Pancreas (tissue), 10 donors: ENCODE measurements around the gene PAFAH1B1. TPM values are rescaled to one million over a fixed set of nuclear protein-coding genes. Genes with fewer than 3 reads are reported as not detected.

Source experiments
- ATAC-seq, 4 donors: fragments of 200-7000 bp; cut with Tn5 transposase; one replicate each; pipeline versions ENCODE4 v1.8.0 to v1.9.1; 2020; ENCODE audit warnings: mild to moderate bottlenecking in 4 of 4, moderate library complexity in 4 of 4
- DNase-seq, 6 donors: peaks; one replicate each; pipeline ENCODE4 v3.0.0-alpha.2; 2020
- FAIRE-seq: peaks from 2 replicates; lab custom pipeline; 2012; peaks lifted over from hg19 to GRCh38; lab: Jason Lieb, UNC
- H3K27ac ChIP-seq, 4 donors: fragments of 200-600 bp; sonication (generic); 1 replicate in 3 of 4; 2 replicates in 1 of 4; pipeline versions ENCODE4 v1.5.0 to v1.8.0; 2020
- H3K27me3 ChIP-seq, 4 donors: fragments of 200-600 bp; one replicate each; pipeline ENCODE4 v1.8.0; 2021
- H3K36me3 ChIP-seq, 3 donors: fragments of 200-600 bp; sonication (generic) in 1 of 3; one replicate each; pipeline versions ENCODE4 v1.5.0 to v1.8.0; 2020 to 2021
- H3K4me1 ChIP-seq, 3 donors: fragments of 200-600 bp; one replicate each; pipeline ENCODE4 v1.8.0; 2021
- H3K4me3 ChIP-seq, 4 donors: fragments of 200-600 bp; sonication (generic) in 2 of 4; one replicate each; pipeline versions ENCODE4 v1.5.0 to v1.8.0; 2020 to 2021
- H3K9me3 ChIP-seq, 4 donors: fragments of 200-600 bp; one replicate each; pipeline ENCODE4 v1.8.0; 2021
- CTCF ChIP-seq, 4 donors: fragments of 200-600 bp; sonication (generic) in 3 of 4; IDR thresholded peaks; one replicate each; pipeline versions ENCODE4 v1.5.0 to v1.8.0; 2021; ENCODE audit warnings: antibody characterized with exemption in 4 of 4
- WGBS, 2 donors: extraction: QIAGEN DNeasy Blood & Tissue Kit; methylation state at CpG; one replicate each; pipeline ENCODE4 v1.1.7; 2013; 5-methylcytosine and 5-hydroxymethylcytosine counted together
- intact Hi-C, 3 donors: fragments of 100-400 bp; cut with DNase I; formaldehyde crosslinking; loops; one replicate each; pipeline versions ENCODE4 v1.11.1 to v1.14.2; 2022
- microRNA-seq, 2 donors: library from miRNA; unstranded; fragments of <30 nt; microRNA quantifications; one replicate each; pipeline versions ENCODE4 to v1.1.0, GENCODE V29; 2019 to 2020
- polyA plus RNA-seq, 2 donors: library from polyadenylated mRNA; stranded (reverse); fragments of 200-250 nt; gene quantifications; one replicate each; pipeline ENCODE4 v1.2.3, GENCODE V29; 2013
- total RNA-seq, 6 donors: library from RNA; stranded (reverse); fragmentation: NEBNext Ultra II Directional in 4 of 6; extraction: Animal tissue kit (Norgen Biotek cat#: 25700) in 4 of 6; gene quantifications; one replicate each; pipeline versions ENCODE4 v1.2.1 to v1.2.4, GENCODE V29; 2021 to 2023
- donor health status: healthy with polysubstance abuse.
- donor health status: DM: no; HTN: no; CAD: no; lungs with moderate emphysema.
- donor health status: DM: no; HTN: no; CAD: no.
- donor health status: control.
- donor health status: control.
- donor health status: Bipolar disorder and iron deficiency.
- donor health status: DM: yes; HTN: yes; CAD: no.
- donor health status: DM: no; HTN: no; CAD: no.
- donor health status: DM: no; HTN: no; CAD: no.
- donor health status: DM: yes; HTN: yes; CAD: no.

Gene PAFAH1B1
- total and polyA plus RNA-seq, 8 donors: 17.3 to 66.1 (median 34.9) TPM

- H3K4me3 ChIP-seq: peak overlapping the region in 2 of 4 donors; percentile 18 to 25
Observed at GRCh38 chr17:2724784-2725164, 131.3 kb downstream of the PAFAH1B1 start.

GRCh38 chr17:2730764-2731353 is 137.4 kb downstream of the PAFAH1B1 start:
- TF ChIP-seq CTCF (IDR thresholded peaks at IDR 0.05): no peak
- no peak for ATAC-seq

More at GRCh38 chr17:2724784-2725164, 131.3 kb downstream of the PAFAH1B1 start:
- intact Hi-C loops: no loop called here
- no peak for TF ChIP-seq CTCF (IDR thresholded peaks at IDR 0.05)
- no peak overlapping the region for H3K27ac ChIP-seq
- ATAC-seq (peak; percentile 72 to 95 (median 82)), DNase-seq (peak in 4 of 6 donors; percentile 29 to 81 (median 56)), FAIRE-seq (no peak)
- H3K9me3 ChIP-seq: no peaks in the 10 kb centered on the region
- no peaks in the 10 kb centered on the region for H3K4me1 ChIP-seq
- peaks cover 0 to 4% (median 0%) of the 10 kb centered on the region in 4 donors for H3K27me3 ChIP-seq
- no peaks in the 10 kb centered on the region for H3K36me3 ChIP-seq
- 2 to 12% methylated on average over 30 to 40 of the region's 40 CpGs for WGBS, 2 donors

DNA sequence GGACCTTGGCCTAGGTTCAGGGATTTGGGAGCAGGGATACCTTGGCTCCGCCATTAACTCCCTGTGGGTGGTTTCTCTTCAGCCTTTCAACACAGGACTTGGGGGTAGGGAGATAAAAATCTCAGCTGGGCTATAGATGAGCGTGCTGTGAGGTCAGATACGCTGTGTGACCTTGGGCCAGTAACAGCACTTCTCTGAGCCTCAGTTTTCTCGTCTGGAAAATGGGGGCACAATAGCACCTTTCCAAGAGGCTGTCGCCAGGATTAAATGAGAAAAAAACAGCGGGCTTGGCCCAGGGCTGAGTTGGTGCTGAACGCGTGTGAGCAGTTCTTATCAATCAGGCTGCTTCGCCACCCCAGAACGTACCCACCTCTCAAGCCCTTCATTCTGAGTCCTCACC is 138.4 kb downstream of the PAFAH1B1 start:
- ATAC-seq (no peak), DNase-seq (no peak), FAIRE-seq (no peak)
- H3K9me3 ChIP-seq: no peaks in the 10 kb centered on the region
- intact Hi-C loops: no loop called here
- H3K4me3 ChIP-seq: no peak overlapping the region
- H3K4me1 ChIP-seq: no peaks in the 10 kb centered on the region
- peaks cover 0 to 4% (median 0%) of the 10 kb centered on the region in 4 donors for H3K27me3 ChIP-seq
- no peak overlapping the region for H3K27ac ChIP-seq
- H3K36me3 ChIP-seq: no peaks in the 10 kb centered on the region
- 71 to 80% methylated on average over 10 of the region's 10 CpGs for WGBS, 2 donors
- TF ChIP-seq CTCF (IDR thresholded peaks at IDR 0.05): no peak

More at GRCh38 chr17:2730764-2731353, 137.4 kb downstream of the PAFAH1B1 start:
- intact Hi-C loops: no loop called here
- no peaks in the 10 kb centered on the region for H3K9me3 ChIP-seq
- FAIRE-seq (no peak), DNase-seq (no peak)
- H3K27ac ChIP-seq: no peak overlapping the region
- 61 to 72% methylated on average over 17 of the region's 17 CpGs for WGBS, 2 donors
- no peak overlapping the region for H3K4me3 ChIP-seq
- peaks cover 0 to 4% (median 0%) of the 10 kb centered on the region in 4 donors for H3K27me3 ChIP-seq
- no peaks in the 10 kb centered on the region for H3K4me1 ChIP-seq
- no peaks in the 10 kb centered on the region for H3K36me3 ChIP-seq

DNA sequence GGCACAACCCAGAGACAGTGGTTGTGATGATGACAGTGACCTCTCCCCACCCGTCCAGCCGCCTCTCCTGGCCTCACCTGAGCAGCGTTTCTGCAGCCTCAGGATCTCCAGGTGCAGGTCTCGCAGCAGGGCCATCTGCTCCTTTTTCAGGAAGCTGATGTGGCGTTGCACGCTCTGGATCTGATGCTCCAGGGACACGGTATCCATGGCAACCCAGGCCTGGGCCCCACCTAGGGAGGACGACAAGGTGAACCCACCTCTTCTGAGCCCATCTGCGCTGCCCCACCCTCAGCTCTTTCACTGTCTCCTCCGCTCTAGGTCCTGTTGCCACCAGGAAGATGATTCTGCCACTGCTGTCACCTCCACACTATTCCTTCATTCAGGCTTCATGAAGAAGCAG is 141.5 kb downstream of the PAFAH1B1 start:
- intact Hi-C loops: no loop called here
- no peaks in the 10 kb centered on the region for H3K4me1 ChIP-seq
- no peak for TF ChIP-seq CTCF (IDR thresholded peaks at IDR 0.05)
- DNase-seq (no peak), ATAC-seq (peak in 2 of 4 donors; percentile 47 to 63), FAIRE-seq (no peak)
- H3K27me3 ChIP-seq: no peaks in the 10 kb centered on the region
- no peak overlapping the region for H3K27ac ChIP-seq
- H3K4me3 ChIP-seq: no peak overlapping the region
- 75% methylated on average over 10 of the region's 10 CpGs for WGBS, 2 donors
- H3K36me3 ChIP-seq: no peaks in the 10 kb centered on the region
- no peaks in the 10 kb centered on the region for H3K9me3 ChIP-seq

Small RNAs within 50 kb of the gene (microRNA-seq; reads per million reads assigned to microRNA genes)
- 0 reads per million in 2 donors for gene MIR6776

Other genes starting within 250 kb of the PAFAH1B1 start
- 10 to 100 TPM in 4 of 6 donors, 1 to 10 TPM in 2; 8.7 to 15.8 (median 10.3) TPM for gene MNT, start 192.6 kb upstream of the PAFAH1B1 start, total RNA-seq
- 10 to 100 TPM in 1 of 2 donors, 1 to 10 TPM in 1; 9.6 to 15.3 TPM for gene MNT, start 192.6 kb upstream of the PAFAH1B1 start, polyA plus RNA-seq
- gene METTL16, start 81.8 kb upstream of the PAFAH1B1 start, total RNA-seq: 10 to 100 TPM in 5 of 6 donors, 1 to 10 TPM in 1; 9.2 to 16.5 (median 13.1) TPM
- gene METTL16, start 81.8 kb upstream of the PAFAH1B1 start, polyA plus RNA-seq: 10 to 100 TPM; 15.5 to 19.6 TPM
- 10 to 100 TPM; 47.7 to 85.5 (median 62.3) TPM for gene CLUH, start 118.1 kb downstream of the PAFAH1B1 start, total RNA-seq
- gene CLUH, start 118.1 kb downstream of the PAFAH1B1 start, polyA plus RNA-seq: 100 to 1,000 TPM in 1 of 2 donors, 10 to 100 TPM in 1; 66.8 to 201 TPM
- gene CCDC92B, start 156.0 kb downstream of the PAFAH1B1 start, total RNA-seq: under 1 TPM; 0.19 to 0.76 (median 0.54) TPM
- gene CCDC92B, start 156.0 kb downstream of the PAFAH1B1 start, polyA plus RNA-seq: 1 to 10 TPM; 1.6 to 4.6 TPM
- 10 to 100 TPM; 35.2 to 48.0 (median 43.0) TPM for gene RAP1GAP2, start 202.8 kb downstream of the PAFAH1B1 start, total RNA-seq
- gene RAP1GAP2, start 202.8 kb downstream of the PAFAH1B1 start, polyA plus RNA-seq: 10 to 100 TPM; 29.7 to 51.2 TPM